HT1080 (cell line): ENCODE data around the gene MSANTD3. TPM values are rescaled to one million over a fixed set of nuclear protein-coding genes. Genes with fewer than 3 reads are reported as not detected.
"Not testable (repeated sequence)": the region's sequence is repeated elsewhere in the genome, so short reads cannot be mapped to it uniquely, and the experiment has no call there.

Experiments used
- DNase-seq: peaks from one replicate; pipeline ENCODE4 v3.0.0-alpha.2; 2015; ENCODE audit warnings: low read depth
- total RNA-seq: library from RNA; depleted of rRNA; stranded (reverse); fragments of >200 nt; shearing (Covaris generic); gene quantifications from 2 replicates; pipeline ENCODE4 v1.2.3, GENCODE V29; 2014

Gene MSANTD3
- total RNA-seq, 1 experiment from 2014 or later: 126 TPM

GRCh38 chr9:100428871-100429654, 2.1 kb downstream of the MSANTD3 start:
- peak; percentile 99 for DNase-seq

DNA sequence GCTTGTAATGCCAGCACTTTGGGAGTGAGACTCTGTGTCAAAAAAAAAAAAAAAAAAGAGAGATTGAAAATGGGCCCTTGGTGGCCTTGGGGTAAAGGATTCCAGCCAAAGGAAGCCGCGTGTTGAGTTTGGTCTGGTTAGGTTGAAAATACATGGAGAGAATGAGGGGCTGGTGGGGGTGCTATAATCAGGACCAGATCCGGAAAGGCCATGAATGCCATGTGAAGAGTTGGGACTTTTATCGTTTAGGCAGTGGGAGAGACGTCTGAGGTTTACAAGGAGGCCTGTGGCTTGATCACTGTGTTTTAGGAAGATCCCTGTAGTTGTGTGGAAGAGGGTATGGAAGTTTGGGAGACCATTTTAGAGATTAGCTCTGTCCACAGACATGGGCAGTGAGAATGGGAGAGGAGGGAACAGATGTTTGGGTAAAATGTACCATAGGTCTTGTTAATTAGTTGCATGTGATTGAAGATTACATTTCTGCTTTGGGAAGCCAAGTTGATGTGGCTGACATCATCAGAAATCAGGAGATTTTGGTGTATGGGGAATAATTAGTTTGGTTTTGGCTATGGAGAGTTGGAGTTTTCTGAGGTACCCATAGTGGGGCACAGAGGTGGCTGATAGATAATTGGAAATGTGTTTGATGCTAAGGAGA, 3.5 kb downstream of the MSANTD3 start:
- DNase-seq: no peak

GRCh38 chr9:100431886-100432285, 4.9 kb downstream of the MSANTD3 start:
- DNase-seq: no peak

DNA sequence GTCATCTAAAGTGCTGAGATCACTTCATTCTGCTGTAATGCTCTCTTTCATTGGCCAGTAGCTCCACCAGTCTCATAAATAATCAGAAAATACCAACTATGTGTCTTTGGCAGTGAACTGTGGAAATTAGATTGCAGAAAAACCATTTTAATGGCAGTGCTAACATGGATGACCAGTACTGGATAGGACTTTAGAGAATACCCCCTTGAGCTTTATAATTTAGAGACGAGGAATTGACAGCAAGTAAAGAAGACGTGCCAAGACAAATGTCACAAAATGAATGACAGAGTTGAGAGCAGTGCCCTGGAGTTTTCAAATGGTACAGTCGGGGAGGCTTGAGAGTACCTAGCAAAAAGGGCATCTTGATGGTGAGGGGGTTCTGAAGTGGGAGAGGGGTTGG, 5.8 kb downstream of the MSANTD3 start:
- no peak for DNase-seq

DNA sequence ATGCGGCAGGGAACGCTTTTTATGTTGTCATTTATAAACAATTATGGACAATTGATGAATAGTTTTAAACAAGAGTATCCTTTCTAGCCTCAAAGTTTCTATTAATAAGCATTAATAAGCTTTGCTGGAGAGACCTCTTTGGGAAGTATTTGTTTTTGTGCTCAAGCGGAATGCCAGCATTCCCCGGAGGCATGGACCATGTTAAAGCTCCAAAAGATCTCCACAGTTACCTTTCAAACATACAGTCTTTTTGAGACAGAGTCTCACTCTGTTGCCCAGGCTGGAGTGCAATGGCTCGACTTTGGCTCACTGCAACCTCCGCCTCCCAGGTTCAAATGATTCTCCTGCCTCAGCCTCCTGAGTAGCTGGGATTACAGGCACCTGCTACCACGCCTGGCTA, 9.6 kb downstream of the MSANTD3 start:
- DNase-seq: no peak

DNA sequence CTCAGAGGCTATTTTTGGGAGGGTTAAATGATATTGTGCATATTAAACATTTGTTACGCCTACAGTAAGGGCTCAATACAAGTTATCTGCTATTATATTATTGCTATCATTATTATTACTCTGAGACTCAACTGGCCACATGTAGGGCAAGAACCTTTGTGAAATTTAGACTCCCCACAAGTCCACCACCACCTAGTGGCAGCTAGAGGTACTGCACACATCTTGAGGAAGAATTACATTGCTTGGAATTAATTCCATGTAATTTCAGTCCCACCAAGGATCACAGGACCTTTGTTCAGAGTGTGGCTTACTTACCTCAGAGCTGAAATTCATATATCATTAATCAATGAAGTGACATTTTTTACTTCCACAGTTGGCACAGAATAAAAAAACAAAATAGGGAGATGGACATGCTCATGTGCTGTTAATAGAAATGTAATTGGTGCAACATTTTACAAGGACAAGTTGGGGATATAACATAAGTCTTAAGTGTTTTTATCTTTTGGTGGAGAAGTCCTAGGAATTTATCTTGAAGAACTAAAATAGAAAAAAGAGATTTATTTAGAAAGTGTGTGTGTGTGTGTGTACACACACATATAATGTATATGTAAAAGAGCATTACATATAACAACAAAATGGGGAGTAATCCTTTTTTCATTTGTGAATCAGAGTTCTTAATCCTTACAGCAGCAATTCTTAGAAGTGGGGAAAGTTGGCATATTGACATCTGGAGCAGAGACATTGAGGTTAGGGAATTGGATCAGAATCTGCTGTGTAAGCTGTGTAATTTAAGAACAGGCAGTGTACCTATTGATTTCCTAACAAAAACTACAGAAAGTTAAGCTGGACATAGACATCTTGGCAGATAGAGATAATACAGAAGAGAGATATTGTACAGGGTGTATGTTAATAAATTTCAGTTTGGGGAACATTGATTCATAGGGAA, 11.2 kb downstream of the MSANTD3 start:
- DNase-seq: peak; percentile 66

- DNase-seq: no peak
These were observed 13.1 kb downstream of the MSANTD3 start for GRCh38 chr9:100440071-100440470.

DNA sequence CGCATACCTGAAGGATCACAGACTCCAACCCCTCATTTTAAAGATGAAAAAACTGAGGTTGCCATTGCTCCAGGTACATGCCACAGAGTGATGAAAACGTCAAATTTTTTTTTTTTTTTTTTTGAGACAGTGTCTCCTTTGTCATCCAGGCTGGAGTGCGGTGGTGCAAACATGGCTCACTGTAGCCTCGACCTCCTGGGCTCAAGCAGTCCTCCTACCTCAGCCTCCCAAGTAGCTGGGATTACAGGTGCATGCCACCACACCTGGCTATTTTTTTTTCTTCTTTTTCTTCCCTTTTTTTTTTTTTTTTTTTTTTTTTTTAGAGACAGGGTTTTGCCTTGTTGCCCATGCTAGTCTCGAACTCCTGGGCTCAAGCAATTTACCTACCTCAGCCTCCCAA, 13.5 kb downstream of the MSANTD3 start:
- not testable (repeated sequence) for DNase-seq

DNA sequence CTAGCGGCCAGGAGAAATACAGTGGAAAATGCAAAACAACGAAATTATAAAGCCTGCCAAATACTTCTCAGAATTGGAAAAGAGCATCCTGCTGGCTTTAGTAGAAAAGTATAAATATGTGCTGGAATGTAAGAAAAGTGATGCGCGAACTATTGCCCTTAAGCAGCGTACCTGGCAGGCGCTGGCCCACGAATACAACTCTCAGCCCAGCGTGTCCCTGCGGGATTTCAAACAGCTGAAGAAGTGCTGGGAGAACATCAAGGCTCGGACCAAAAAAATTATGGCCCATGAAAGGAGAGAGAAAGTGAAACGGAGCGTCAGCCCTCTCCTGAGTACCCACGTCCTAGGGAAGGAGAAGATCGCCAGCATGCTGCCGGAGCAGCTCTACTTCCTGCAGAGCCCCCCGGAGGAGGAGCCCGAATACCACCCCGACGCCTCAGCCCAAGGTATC, 15.0 kb downstream of the MSANTD3 start:
- no peak for DNase-seq

DNA sequence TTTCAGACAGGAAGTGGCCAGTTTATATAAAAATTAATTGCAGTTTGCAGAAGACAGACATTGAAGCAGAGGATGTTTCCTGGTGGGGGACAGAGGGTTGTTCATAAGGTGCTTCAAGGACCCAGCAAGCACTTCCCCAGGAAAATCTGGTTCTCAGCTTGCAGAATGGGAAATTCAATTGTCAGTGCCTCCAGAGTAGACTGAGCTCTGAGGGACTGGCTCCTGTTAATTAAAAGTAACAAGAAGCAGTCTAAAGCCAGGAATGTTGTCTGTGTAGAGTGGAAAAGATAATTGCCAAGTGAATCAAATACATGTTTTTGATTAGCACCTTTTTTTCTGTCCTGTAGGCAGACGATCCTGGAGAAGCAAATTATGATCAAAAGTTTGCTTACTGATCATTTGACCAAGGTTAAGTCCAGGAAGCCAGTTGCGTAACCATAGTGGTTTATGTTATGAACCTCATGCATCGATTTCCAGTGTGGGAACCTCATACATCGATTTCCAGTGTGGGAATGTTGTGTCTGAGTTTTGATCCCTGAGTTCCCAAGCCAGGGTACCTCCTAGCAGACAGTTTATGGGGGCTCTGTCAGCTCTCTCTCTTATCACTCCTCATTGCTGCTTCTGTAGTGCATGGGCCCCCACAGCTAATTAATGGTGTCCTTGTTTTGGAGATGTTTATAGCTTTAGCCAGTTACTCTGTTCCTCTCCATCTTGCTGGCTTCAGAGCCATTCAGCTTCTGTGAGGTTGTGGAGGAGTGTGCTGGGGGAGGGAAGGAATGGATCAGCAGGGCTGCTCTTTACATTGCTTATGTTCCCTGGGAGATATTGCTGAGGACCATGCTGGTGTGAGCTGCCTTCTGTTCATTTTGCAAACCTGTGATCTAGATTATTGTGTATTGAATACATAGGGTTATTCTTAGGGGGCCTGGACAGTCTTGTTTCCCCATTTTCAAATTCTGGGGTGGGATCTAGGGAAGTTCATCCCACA, 17.1 kb downstream of the MSANTD3 start:
- DNase-seq: no peak

DNA sequence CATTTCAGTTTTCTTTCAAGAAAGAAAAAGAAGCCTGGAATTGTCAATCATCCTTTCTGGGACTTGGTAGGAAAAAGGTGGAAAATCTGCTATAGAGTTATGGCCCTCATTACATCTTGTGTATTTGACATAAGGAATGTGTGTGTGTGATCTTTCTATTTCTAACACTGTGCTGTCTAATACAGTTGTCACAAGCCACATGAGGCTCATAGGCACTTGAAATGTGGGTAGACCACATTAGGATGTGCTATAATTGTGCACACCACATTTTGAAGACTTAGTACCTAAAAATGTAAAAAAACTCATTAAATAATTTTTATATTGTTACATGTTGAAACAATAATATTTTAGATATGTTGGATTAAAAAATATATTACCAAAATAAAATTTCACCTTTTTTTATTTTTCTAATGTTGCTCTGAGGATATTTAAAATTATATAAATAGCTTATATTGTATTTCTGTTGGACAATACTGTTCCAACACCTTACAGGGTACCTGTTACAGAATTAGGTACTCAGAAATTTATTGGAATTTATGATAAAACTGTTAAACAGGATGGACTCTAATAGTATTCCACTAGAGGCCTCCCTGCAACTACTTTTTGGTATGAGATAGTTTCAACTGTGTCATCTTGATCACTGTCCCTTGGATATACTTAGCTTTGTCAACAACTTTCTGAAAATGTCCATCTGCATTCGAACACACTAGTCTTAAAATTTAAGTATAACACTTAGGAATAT, 18.4 kb downstream of the MSANTD3 start:
- DNase-seq: no peak

DNA sequence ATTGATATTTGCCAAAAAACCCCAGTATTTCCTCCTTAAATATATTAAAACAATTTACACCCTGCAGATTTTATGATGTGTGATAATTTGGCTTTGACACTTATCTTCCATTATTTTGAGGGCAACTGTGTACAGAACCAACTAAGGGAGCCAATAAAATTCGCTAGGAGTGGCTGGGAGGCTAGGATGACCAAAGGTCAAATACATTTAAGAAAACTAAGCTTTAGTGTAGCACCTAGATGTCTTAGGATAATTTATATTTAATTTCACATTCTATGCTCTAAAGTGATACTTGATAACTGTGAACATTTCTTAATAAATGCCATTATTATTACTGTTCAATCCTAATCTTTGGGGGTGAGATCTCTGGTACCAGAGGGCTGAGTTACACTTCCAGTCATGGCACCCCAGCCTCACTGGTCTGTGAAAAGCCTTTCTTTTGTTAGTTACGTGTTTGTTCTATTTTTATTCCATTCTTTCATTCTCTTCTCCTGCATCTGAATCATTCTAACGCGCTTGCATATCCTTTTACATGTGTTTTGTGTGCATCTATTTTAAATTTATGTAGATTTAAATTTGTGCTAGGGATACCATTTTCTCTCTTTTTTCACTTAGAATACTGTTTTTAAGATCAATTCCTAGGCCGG, 19.1 kb downstream of the MSANTD3 start:
- no peak for DNase-seq

GRCh38 chr9:100447041-100447440, 20.1 kb downstream of the MSANTD3 start:
- no peak for DNase-seq

DNA sequence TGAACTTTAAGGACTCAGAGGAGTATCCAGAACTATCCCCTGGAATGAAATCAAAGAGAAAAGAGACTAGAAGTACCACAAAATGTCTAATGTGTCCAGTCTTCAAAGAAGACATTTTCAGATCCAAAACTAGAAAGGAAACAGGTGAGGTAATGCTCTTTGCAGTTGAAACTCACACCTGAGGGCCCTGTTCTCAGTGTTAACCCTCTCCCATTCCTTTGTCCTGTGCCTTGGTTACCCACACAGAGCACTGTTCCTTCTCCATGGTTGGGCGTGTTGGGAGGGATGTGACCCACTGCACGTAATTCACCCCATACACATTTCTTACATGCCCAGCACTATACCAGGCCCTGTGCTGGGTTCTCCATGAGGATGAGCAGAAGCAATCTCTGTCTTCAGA, 21.3 kb downstream of the MSANTD3 start:
- no peak for DNase-seq

- DNase-seq: no peak
These were observed 22.5 kb downstream of the MSANTD3 start for GRCh38 chr9:100449420-100449819.

GRCh38 chr9:100452894-100453293, 26.0 kb downstream of the MSANTD3 start:
- DNase-seq: no peak

- no peak for DNase-seq
These were observed 28.5 kb downstream of the MSANTD3 start for GRCh38 chr9:100455470-100455869.

DNA sequence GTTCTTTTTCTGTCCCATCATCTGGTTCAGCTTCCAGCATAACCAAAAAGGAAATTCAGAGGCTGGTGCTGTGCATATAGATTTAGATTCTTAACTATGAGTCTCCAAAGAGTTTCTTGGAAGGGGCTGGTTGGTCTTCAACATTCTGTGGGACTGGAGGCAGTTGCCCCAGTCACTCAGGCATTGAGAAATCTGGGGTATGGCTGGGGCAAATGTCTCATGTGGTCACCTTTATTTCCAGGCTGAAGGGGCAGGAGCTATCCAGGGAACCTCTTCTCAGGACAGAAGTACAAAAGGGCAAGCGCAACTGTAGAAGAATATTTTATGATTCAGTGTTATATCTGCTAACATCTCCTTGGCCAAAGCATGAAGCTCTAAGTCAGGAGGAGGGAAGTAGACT, 30.6 kb downstream of the MSANTD3 start:
- no peak for DNase-seq

DNA sequence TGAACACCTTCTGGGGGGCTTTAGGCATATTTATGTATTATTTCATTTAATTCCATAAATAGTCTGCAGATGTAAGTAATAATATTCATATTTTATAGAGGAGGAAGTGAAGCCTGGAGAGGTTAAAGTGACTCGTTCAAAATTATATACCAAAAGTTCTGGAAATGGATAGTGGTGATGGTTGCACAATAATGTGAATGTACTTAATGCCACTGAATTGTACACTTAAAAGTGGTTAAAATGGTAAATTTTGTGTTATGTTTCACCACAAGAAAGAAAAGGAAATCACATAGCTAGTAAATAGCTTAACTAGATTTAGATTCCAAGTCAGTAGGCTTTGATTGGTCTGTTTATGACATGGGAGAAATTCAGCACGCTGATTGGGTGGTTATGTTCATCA, 33.0 kb downstream of the MSANTD3 start:
- no peak for DNase-seq
